H54 (cell line): ENCODE data around the gene PHOX2A.
A peak's percentile ranks its signal among the peaks of the same experiment; 100 is the strongest.
"Not testable (repeated sequence)": the region's sequence is repeated elsewhere in the genome, so short reads cannot be mapped to it uniquely, and the experiment has no call there.

ENCODE experiments used
- DNase-seq: peaks from one replicate; pipeline ENCODE4 v3.0.0; 2011; ENCODE audit warnings: low spot score, mixed read lengths; ENCODE audit not compliant: insufficient read length
- FAIRE-seq: peaks from 3 replicates; lab custom pipeline; 2011; peaks lifted over from hg19 to GRCh38; lab: Jason Lieb, UNC
- POLR2A ChIP-seq: IDR thresholded peaks from 2 replicates; pipeline ENCODE4 v1.6.1; 2011; ENCODE audit warnings: low read depth, mild to moderate bottlenecking, low read length

The PHOX2A gene

DNA sequence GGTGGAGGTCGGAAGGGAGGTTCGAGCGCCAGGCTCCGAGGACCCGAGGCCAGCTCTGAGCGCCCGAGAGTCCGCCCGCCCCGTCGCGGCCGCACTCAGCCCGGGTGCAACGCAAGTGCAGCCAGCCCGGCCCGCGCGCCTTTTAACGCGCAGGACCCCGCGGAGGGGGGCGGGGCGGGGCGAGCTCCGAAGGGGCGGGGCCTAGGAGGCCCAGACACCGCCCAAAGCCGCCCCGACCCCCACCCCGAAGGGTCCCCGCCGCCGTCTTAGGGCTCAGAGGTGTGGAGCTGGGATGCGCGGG lies at the start of gene PHOX2A:
PHOX2A (minus strand) TSS at position 117 of the 301 bp plus-strand sequence. CDS start 172 bp downstream, outside the sequence.
- TF ChIP-seq POLR2A, result no peak
- no peak for FAIRE-seq
- no peak for DNase-seq

GRCh38 chr11:72293391-72293790 lies 49.4 kb upstream of the PHOX2A start:
- TF ChIP-seq POLR2A, result no peak
- FAIRE-seq, result no peak
- DNase-seq, result no peak

DNA sequence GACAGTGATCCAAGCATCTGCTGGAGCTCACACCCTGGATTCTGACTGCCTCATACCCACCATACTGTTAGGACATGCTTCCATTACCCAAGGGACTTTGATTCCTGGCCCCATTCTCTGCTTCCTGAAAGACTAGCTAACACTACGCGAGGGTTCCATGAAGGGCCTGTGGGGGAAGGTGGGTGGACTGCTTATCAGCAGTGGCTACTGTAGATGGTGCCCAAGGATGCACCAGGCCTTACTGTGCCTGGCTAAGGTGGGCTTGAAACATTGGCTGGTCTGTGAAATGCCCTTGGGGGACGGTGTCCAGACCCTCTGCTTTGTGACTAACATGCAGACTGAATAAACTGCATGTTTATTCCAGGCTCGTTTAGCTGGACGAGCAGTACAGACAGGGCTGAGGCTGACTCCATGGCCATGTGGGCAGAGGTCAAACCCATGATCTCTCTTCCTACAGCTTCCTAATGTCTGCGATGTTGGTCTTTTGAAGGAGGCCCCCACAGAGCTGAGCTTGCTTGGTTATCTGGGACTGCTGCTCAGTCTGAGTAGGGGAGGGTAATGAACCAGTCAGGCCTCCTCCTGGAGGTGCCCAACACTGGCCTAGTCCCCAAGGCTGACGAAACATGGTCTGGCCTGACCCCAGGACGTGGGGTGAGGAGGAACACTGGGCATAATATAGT lies 48.3 kb upstream of the PHOX2A start:
- no peak for DNase-seq
- FAIRE-seq, result no peak

GRCh38 chr11:72290741-72291140 lies 46.8 kb upstream of the PHOX2A start:
- not testable (repeated sequence) for DNase-seq

More for the DNA sequence above, 48.3 kb upstream of the PHOX2A start:
- no peak for TF ChIP-seq POLR2A

DNA sequence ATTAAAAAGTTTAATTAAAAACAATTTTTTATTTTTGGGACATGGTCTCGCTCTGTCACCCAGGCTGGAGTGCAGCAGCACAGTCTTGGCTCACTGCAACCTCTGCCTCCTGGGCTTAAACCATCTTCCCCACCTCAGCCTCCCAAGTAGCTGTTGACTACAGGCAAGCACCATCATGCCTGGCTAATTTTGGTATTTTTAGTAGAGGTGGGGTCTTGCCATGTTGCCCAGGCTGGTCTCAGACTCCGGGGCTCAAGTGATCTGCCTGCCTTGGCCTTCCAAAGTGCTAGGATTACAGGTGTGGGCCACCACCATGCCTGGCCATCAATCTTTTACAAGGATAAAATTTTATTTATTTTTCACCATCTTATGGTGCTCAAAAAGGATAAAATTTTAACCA lies 43.3 kb upstream of the PHOX2A start:
- FAIRE-seq (no peak), DNase-seq (no peak)
- TF ChIP-seq POLR2A, result no peak

More at GRCh38 chr11:72290741-72291140, 46.8 kb upstream of the PHOX2A start:
- FAIRE-seq, result not testable (repeated sequence)

- no peak for TF ChIP-seq POLR2A
- no peak for FAIRE-seq
- no peak for DNase-seq
These were observed 40.0 kb upstream of the PHOX2A start for GRCh38 chr11:72283947-72284346.

DNA sequence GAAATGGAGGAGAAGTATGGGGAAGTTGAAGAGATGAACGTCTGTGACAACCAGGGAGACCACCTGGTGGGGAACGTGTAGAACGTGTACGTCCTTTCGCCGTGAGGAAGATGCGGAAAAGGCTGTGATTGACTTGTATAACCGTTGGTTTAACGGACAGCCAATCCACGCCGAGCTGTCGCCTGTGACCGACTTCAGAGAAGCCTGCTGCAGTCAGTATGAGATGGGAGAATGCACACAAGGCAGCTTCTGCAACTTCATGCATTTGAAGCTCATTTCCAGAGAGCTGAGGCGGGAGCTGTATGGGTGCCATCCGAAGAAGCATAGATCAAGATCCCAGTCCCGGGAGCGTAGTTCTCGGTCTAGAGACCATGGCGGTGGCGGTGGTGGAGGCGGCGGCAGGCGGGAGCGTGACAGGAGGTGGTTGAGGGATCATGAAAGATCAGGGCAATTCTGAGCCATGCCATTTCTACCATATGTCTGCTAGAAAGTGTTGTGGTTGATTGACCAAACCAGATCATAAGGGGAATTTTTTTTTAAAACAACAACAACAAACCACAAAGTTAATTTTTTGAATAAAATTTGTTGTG lies 36.8 kb upstream of the PHOX2A start:
- FAIRE-seq (no peak), DNase-seq (no peak)
- no peak for TF ChIP-seq POLR2A

DNA sequence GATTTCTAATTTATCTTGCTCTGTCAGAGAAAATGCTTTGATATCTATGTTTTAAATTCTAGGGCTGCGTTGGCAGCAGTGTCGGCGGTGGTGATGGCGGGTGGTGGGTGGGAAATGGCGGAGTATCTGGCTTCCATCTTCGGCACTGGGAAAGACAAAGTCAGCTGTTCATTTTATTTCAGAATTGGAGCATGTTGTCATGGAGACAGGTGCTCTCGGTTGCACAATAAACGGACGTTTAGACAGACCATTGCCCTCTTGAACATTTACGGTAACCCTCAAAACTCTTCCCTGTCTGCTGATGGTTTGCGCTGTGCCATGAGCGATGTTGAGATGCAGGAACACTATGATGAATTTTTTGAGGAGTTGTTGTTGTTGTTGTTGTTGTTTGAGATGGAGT lies 36.1 kb upstream of the PHOX2A start:
- FAIRE-seq, result no peak

DNA sequence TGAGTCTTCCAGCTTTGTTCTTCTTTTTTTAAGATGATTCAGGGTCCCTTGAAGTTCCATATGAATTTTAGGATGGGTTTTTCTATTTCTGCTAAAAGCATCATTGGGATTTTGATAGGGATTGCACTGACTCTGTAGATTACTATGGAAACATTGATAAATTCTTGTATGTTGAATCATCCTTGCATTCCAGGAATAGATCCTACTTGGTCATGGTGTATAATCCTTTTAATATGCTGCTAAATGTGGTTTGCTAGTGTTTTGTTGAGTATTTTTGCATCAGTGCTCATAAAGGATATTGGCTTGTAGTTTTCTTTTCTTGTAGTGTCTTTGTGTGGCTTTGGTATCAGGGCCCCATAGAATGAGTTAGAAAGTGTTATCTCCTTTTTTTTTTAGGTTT lies 34.9 kb upstream of the PHOX2A start:
- FAIRE-seq (peak; percentile 86), DNase-seq (no peak)
- TF ChIP-seq POLR2A, result no peak

More for the DNA sequence above, 36.1 kb upstream of the PHOX2A start:
- no peak for DNase-seq
- no peak for TF ChIP-seq POLR2A

DNA sequence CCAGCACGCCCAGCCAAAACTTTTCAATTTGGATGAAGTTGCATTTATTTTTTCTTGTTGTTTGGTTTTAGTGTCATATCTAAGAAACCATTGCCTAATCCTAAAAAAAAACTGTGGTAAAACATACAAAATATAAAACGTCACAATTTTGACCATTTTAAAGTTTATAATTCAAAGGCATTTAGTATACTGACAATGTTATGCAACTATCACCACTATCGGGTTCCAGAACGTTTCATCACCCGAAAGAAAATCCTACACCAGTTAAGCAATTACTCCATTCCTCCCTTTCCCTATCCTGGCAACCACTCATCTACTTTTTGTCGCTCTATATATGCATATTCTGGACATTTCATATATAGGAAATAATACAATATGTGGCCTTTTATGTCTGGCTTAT lies 30.5 kb upstream of the PHOX2A start:
- DNase-seq (no peak), FAIRE-seq (no peak)
- TF ChIP-seq POLR2A, result no peak

DNA sequence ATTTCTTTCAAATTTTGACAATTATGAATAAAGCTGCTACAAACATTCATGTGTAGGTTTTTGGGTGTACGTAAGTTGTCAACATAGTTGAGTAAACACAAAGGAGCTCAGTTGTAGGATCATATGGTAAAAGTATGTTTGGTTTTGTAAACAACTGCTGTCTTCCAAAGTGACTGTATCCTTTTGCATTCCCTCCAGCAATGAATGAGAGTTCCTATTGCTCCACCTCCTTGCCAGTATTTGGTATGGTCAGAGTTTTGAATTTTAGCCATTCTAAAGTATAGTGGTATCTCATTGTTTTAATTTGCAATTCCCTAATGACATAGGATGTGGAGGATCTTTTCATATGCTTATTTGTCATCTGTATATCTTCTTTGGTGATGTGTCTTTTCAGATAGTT lies 28.0 kb upstream of the PHOX2A start:
- DNase-seq (no peak), FAIRE-seq (no peak)
- no peak for TF ChIP-seq POLR2A

- no peak for TF ChIP-seq POLR2A
These were observed 24.1 kb upstream of the PHOX2A start for GRCh38 chr11:72267956-72268617.

GRCh38 chr11:72266960-72267359 lies 23.0 kb upstream of the PHOX2A start:
- not testable (repeated sequence) for FAIRE-seq, DNase-seq

More at GRCh38 chr11:72267956-72268617, 24.1 kb upstream of the PHOX2A start:
- FAIRE-seq, result no peak
- DNase-seq, result no peak

DNA sequence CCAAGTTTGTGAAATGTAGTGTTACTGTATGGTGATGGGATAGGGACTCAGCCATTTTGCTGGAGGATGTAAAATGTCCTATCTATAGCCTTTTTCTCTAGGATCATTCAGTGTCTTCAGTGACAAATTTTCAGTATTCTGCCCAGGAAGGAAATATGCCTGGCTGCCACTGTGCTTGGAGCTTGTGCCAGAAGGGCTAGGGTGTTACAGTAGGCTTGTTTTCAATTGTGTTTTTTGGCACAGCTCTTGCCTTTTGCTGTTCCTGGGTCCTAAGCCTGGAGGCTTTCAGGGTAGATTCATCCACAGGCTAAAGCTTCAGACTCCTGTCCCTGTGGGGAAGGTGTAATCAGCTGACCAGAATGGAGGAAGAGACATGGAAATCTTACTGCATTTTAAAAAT lies 22.0 kb upstream of the PHOX2A start:
- no peak for TF ChIP-seq POLR2A
- FAIRE-seq (no peak), DNase-seq (no peak)

DNA sequence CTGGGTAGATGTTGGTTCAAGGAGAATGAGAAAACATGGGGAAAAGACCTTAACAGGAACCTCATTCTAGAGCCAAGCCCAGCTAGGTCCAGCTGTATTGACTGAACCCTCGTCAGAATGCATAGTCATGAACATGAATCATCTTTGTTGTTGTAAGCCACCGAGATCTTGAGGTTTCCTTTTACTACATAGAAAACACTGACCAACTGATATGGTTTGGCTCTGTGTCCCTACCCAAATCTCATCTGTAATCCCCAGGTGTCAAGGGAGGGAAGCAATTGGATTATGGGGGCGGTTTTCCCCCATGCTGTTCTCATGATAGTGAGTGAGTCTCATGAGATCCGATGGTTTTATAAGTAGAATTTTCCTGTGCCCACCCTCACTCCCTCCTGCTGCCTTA lies 19.4 kb upstream of the PHOX2A start:
- peak; percentile 69 for FAIRE-seq
- no peak for TF ChIP-seq POLR2A
- DNase-seq, result no peak

GRCh38 chr11:72260574-72260973 lies 16.6 kb upstream of the PHOX2A start:
- TF ChIP-seq POLR2A, result no peak
- FAIRE-seq (no peak), DNase-seq (no peak)
